ENCODE results near the gene PHF21A.

DNA sequence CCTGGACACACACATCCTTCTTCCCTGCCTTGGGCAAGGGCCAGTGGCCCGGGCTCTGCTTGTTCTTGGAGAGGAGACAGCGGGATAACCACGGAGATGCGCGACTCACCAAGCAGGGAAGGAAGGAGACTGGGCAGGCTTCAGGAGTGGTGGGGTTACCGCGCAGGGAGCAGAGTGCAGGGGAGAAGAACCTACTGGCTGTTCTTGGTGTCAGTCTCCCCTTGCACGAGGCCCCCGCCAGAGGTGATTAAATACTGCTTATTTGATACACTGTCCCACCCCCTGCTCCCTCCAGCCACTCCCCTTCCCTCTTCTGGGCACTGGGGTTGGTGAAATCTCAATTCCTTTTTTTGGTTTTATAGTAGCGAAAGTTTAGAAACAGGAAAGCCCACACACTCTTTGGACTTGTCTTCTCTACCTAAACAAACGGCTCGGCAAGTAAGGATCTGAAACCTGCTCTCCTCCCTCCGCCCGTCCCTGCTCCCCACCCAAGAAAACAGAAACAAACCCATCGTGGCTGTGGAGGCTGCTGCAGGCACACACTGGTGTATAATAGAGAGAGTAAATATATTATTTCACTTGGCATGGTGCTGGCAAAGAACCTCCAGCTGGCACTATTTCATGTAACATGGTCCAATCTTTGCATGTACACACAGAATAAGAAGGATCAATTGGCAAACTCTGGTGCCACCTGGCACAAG is 188.0 kb downstream of the PHF21A start:
- TF ChIP-seq, protein P1, sequence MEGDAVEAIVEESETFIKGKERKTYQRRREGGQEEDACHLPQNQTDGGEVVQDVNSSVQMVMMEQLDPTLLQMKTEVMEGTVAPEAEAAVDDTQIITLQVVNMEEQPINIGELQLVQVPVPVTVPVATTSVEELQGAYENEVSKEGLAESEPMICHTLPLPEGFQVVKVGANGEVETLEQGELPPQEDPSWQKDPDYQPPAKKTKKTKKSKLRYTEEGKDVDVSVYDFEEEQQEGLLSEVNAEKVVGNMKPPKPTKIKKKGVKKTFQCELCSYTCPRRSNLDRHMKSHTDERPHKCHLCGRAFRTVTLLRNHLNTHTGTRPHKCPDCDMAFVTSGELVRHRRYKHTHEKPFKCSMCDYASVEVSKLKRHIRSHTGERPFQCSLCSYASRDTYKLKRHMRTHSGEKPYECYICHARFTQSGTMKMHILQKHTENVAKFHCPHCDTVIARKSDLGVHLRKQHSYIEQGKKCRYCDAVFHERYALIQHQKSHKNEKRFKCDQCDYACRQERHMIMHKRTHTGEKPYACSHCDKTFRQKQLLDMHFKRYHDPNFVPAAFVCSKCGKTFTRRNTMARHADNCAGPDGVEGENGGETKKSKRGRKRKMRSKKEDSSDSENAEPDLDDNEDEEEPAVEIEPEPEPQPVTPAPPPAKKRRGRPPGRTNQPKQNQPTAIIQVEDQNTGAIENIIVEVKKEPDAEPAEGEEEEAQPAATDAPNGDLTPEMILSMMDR (IDR thresholded peaks at IDR 0.05; ENCODE audit: low read depth, low read length) = no peak
- TF ChIP-seq MYC (IDR thresholded peaks at IDR 0.05; ENCODE audit: low read depth, low read length) = no peak

Data from NB4 (cell line).